ENCODE measurements around the gene MTUS2.
A peak's percentile ranks its signal among the peaks of the same experiment; 100 is the strongest.

MTUS2 gene

DNA sequence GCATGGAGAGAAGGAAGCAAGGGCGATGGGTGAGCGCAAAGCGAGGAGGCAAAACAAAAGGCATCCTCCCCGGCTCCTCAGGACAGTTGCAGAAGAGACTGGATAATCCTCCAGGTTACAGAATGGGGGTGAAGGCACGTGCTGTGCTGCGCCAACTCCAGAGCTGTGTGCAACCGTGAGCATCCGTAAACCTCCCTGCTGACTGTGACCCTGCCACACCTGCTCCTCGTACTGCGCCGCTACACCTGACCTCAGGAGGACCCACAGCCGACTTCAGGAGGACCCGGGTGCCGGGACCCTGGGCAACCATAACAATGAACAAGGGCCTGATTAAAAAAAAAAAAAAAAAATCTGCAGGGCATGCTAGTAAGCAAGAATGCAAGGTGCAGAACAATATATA lies 706.6 kb downstream of the MTUS2 start:
- no peak for DNase-seq (ENCODE audit: low read depth)

DNA sequence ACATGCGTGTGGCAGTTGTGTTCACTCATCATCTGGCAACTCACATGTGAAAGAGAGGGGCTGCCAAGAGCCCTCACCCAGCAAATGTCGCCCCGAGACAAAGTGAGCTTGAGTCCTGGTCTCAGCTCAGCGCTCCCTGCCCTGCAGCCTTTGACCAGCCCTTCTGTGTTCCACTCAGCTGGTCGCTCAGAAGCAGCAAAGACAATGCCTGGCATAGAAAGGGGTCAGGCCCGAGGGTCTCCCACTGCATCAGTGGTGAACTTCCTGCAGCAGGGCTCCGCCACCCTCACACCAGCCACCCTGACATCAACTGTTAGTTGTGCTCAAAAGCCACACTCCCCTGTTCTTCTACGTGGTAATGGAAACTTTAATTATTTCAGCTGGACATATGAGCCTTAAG lies 707.4 kb downstream of the MTUS2 start:
- DNase-seq (ENCODE audit: low read depth): no peak

DNA sequence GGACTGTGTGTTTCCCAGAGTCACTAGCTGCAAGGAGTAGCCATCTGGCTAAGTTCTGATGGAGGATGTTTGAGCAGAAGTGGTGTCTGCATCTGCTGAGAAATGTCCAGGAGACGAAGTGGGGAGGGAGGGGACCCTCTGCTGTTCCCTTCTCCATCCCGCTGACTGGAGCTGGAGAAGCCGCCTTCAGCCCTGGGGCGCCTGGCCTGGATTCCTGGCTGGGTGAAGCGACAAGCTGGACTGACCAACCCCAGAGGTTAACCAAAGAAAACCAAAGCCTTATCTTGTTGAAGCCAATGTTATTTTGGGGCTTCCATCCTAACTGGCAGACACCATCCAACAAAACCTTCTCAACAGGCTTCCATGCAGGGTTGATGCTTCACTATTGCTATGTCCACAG lies 707.8 kb downstream of the MTUS2 start:
- no peak for DNase-seq (ENCODE audit: low read depth)

DNA sequence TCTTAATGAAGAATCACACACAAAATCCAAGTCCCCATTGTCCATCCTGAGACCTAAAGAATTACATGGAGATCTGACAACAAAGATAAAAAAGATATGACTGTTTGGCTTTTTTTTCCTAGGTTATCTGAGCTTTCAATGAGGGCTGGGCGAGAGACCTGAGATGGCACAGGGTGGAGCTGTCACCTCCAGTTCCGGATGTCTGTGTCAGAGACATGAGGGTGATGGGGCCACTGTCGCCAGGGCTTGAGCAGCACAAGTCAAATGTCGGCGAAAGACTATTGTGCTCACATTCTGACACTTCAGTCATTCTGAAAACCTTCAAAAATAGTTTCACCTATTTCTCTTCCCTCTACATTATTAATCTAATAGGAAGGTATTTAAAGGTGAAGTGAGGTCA lies 709.6 kb downstream of the MTUS2 start:
- DNase-seq (ENCODE audit: low read depth): no peak

DNA sequence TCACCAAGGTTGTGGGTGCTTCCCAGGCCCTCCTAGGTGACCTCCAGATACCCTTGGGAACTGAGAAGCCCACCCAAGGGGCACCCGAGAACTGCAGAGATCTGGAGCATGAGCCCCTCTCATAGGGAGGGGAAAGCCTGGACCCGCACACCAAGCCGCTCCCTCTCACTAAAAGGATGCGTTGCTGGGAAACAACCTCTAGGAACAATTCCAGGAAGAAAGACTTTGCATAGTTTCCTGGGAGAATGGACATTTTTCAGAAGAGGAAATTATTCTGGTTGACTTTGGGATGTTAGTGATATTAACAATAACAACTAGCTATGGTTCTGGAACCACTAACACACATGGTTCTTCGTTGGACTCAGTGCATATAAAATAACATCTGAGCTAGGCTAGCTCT lies 710.8 kb downstream of the MTUS2 start:
- DNase-seq (ENCODE audit: low read depth): no peak

DNA sequence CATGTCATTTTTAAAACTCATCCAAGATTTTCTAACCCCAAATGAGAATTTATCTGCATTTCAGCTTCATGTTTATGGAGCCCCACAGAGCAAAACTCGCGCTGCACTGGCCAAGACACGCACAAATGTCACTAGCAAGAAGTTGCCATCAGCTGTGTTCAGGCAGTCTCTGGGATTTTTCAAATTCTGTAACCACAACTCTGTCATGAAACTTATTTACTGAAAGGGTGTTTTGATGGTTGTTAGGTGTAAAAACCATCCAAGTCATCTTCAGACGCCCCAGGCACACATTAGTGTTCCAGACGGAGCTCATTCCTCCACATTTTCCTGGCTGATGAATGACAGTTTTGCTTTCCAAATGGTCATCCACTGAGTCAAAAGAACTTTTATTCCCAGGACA lies 712.0 kb downstream of the MTUS2 start:
- DNase-seq (ENCODE audit: low read depth): no peak

DNA sequence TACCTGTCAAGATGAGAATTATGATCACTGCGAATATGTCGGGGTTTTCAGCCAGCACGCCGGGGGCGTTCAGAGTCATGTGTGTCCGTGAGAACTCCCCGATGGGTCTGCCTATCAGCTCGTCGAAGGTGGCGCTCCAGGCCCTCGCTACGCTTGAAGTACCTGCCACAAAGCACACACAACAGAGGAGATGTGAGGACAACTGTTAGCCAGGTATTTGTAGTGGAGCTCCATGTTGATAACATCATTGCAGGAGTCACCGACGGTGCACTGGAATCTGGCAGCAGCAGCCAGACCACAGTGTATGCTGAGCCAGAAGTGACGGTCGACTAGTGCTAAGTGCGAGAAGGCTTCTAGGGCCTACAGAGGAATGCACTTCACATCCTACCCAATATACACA lies 712.7 kb downstream of the MTUS2 start:
- no peak for DNase-seq (ENCODE audit: low read depth)

DNA sequence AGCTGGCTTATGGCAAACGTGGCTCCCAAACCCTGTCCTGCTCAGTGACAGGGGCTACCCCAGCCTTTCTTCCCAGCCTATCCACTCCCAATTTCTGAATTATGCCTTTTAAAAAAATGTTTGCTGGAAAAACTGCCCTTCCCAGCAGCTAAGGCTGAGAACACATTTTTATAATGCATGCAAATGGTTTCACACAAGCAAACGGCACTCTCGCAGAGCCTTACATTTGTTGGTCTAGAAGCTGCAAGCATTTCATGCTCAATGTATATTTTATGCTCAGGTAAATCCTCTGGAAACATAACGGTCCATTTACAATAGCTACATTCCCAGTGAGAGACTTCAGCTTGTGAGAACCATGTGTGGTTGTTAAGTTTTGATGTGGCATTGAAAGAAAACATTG lies 713.9 kb downstream of the MTUS2 start:
- DNase-seq (ENCODE audit: low read depth): no peak

DNA sequence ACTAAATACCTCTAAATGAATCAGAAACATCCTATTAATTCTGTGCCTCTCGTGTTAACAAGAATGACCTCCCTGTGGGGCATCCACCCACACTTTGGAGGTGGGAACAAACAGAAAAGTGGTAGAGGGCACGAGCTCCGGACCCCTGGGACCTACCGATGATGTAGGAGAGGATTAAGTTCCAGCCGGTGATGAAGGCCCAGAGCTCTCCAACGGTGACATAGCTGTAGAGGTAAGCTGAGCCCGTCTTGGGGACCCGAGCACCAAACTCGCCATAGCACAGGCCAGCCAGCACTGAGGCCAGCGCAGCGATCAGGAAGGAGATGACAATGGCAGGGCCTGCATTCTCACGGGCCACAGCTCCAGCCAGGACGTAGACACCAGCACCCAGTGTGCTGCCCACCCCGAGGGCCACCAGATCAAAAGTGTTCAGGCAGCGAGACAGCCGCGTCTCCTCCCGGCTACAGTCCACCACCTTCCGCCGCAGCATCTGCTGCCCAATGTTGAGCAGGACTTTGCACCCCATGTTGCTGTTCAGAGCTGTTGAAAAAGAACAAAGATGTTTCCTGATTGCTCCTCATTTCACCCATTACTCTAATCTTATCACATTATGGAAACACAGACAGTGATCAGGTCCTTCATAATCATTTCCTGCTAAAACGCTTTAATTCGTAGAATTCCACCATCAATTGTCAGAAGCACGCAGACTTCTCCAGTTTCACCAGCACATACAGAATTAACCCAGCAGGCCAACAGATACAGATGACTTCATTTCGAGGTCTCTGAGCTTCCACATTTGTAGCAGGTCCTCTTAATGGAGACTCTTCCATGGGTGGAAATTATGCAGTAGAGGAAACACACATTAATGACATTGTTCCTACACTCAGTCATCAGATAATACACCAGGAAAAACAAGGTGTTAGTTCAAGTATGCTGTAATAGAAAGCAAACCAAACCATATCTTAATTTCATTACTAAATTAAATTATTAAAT lies 715.8 kb downstream of the MTUS2 start:
- no peak for DNase-seq (ENCODE audit: low read depth)

DNA sequence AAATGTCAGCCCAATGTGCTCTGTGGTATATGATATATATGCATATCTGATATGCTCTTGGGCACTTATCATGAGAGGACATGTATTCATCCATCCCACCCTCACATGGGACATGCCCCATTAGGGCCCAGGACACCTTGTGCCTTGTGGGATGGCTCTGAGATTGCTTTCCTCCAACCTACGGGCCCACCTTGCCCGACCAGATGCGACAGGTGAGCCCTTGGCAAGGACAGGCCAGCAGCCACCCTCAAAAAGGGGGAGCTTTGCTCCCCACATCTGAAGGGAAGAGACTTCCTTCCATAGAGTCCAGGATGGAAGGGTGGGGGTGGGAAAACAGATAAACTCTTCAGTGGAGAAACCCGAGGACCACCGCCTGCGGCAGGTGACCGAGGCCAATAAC lies 716.7 kb downstream of the MTUS2 start:
- DNase-seq (ENCODE audit: low read depth): no peak

DNA sequence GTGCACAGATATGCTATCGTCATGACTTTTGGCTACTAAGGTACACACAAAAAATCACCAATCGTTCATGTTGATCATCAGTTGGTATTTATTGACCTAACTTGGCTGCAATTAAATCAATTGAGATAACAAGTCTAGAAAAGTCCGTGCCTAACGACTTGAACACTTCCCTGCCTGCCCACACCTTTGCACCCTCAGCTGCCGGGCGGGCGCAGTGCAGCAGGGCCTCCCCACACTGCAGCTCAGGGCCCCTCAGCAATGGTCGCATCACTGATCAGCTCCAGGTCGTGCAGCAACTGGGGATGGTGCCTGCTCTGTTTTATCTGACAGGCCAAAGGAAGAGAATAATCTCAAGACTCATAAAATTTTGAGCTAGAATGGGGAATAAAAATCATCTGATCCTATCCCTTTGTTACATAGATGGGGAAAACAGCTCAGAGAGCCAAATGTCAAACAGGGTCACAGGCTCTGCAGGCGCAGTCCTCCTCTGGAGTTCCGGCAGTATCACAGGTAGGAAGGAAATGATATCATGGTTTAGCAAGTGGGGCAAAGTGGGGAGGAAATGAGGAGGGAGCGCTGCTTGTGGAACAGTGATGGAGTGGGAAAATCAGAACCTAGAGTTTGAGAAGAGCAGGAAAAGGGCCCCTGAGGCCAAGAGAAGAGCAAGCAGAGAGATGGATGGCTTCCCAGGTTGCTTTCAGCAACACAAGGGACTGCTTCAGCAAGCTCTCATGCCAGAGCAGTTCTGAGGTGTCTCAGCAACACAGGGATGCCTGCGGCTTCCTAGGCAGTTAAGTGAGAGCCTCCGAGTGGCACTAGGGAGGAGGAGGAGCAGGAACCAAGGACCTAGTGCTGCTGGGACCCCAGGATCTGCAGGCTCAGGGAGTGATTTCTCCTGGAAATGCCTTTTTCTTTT lies 717.9 kb downstream of the MTUS2 start:
- DNase-seq (ENCODE audit: low read depth): no peak

DNA sequence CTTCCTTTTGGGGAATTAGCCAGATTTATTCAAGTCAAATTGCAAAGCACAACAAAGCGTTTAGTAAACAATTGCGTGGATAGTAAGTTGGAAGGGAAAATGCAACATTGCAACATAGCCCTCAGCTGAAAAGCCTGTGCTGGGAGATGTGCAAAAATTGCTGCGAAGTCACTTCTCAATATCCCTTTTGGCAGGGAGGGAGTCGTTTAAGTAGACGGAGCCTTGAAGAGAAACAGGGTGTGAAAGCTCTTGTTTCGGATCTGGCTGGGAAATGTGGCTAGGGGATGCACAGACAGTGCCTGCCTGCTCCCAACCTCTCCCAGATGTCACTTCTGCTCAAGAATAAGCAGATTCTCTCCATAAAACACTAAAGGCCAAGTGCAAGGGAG lies 718.5 kb downstream of the MTUS2 start:
- DNase-seq (ENCODE audit: low read depth): no peak

DNA sequence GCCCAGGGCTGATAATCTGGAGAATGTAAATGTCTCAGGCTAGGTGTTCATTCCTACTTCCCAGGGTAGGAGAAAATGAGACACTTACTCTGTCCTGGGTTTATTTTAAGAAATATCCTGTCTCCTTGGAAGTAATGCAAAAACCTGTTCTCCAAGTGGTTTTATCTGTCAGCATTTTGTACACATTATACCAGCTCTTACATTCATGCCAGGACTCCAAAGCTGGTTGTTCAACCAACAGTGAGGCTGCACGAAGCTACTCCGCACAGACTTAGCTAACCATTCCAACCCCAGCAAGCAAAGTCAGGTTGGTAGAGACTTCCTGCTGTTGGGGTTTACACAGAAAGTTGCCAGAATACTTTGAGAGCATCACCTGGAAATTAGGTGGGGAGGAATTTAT lies 719.7 kb downstream of the MTUS2 start:
- DNase-seq (ENCODE audit: low read depth): no peak

DNA sequence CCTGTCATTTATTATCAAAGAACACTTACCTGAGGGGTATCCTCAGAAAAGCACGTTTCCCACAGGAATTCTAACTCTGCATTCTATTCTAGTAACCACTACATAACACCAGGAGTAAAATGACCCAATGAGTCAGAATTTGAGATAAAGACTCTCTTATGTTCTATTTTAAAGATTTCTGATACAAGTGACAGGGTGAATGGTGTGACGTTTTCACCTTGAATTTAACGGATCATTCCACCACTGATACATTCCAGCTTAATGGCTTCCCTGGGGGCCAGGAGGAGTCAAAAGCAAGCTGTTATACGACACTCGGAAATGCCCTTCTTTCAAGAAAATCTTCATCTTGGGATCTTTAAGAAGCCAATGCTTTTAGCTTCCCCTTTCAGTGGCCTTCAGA lies 720.2 kb downstream of the MTUS2 start:
- no peak for DNase-seq (ENCODE audit: low read depth)

DNA sequence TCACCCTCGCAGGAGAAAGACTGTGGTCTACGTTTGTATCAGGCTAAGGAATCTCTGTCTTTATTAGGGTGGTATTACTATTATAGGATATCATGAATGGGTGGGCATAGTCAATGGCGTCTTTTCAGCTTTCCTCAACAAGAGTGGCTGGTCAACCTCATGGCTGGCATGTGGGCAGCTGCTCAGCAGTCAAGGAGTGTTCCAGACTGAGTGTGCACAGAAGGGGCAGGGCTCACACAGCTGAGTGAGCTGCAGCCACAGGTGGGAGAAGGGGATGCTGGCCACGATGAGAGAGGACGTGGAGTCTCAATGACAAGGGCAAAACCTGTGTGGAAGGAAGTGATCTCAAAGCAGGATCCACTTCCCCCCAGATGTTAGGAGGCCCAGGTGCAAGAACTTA lies 720.7 kb downstream of the MTUS2 start:
- no peak for DNase-seq (ENCODE audit: low read depth)

DNA sequence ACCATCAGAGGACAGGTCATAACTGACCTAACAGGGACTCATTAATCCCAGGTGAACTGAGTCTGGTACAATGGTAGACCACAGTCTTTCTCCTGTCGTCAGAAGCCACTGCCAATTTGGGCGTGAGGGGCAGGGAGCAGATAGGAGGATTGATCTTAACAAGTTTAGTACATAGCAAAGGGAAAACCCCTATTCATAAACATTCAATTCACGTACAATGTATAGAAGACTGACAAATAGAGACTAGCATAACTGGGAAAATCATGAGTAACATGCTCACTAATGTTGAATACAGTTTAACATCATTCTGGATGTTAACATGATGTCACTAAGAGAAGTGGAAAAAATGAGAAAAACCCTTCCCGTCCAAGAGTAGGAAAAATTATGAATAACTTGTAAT lies 721.3 kb downstream of the MTUS2 start:
- DNase-seq (ENCODE audit: low read depth): no peak

DNA sequence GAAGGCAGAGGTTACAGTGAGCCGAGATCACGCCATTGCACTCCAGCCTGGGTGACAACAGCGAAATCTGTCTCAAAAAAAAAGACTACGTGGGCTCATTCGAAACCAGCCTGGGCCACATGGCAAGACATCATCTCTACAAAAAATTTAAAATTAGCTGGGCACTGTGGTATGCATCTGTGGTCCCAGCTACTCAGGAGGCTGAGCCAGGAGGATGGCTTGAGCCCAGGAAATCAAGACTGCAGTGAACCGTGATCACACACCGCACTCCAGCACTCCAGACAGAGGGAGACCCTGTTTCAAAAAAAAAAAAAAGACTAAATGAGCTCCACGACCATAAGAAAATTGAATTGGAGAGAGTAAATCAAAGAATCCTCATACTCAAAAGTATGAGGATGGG lies 722.2 kb downstream of the MTUS2 start:
- DNase-seq (ENCODE audit: low read depth): no peak

DNA sequence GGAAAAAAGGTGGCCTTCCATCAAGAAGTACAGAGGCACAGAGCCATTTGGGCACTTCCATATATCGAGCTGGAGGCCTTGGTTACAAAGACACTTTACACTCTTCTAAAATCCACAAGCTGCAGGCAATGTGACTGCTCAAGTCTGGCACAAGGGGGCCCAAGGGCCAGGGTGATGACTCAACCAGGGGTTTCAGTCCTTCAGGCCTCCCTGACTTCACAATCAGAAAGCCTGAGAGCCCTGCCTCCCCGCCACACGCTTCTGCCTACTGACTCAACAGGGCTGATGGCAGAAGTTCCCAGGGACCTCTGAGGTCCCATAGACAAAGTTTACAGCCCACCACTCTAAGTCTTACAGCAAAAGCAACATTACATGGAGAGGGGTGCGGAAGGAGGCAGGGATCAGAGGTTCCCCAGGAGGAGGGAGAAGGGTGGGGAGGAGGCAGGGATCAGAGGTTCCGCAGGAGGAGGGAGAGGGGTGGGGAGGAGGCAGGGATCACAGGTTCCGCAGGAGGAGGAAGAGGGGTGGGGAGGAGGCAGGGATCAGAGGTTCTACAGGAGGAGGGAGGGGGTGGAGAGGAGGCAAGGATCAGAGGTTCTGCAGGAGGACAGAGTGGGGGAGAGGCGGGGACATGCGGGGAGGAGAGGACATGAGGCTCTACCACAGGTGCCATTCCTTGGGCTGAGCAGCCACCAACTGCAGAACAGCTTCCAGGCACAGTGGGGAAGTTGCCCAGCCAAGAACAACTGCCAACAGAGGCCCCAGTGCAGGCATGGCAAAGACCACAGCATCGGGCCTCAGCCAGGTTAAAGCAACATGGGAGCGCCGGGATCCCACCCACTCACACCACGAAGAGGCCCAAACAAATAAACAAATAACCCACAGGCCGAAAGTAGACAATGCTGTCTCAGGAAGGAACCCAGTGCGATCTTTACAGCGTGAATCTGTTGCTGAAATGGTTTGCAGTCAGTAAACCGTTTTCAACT lies 723.4 kb downstream of the MTUS2 start:
- peak; percentile 8 for DNase-seq (ENCODE audit: low read depth)

DNA sequence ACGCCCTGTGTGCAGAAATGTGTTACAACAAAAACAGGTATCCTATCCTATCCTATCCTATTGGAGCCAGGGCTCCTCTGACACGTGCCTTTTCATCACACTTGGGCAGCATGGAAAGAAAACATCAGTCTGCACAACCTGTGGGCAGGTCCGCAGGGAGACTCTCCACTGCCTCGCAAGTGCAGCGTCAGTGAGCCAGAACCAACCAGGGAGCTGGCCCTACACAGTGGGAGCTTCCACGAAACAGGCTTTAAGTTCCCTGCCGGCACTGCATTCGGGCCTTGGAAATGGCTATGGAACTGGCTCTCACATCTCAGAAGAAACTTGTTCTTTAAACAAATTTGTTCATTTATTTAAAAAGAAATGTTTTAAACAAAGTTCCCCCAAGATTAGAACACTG lies 725.8 kb downstream of the MTUS2 start:
- no peak for DNase-seq (ENCODE audit: low read depth)

DNA sequence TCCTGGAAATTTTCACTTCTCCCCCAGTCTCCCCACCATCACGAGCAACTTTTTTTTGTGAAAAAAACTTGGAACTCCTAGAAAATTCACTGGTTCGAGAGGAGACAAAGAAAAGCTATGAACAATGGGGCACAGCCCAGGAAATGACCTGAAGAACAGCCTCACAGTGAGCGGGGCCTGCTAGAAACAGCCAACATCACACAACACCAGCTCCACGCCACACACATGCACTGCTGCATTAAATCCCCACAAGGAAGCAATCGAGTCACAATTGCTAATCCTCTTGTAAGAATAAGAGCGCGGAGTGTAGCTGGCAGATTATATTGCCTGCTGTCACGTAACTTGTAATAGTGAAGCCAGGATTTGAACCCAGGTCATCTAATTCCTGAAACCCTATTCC lies 726.5 kb downstream of the MTUS2 start:
- no peak for DNase-seq (ENCODE audit: low read depth)

DNA sequence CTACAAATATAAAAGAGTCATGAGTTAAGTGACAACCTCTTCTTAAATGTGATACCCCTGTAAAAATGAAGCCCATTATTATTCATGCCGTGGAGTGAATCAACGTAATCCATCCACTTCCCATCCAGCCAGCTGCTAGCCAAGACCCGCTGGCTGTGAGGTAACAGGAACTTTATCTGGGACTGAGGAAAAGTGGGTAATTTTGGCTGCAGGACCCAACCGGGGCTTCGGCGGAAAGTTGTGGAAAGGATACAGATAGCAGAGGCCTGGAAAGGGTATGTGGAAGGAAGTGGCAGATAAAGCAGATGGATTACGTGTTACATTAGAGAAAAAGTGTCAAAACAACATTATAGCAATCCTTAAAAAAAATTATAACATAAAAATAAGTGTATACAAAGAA lies 727.0 kb downstream of the MTUS2 start:
- DNase-seq (ENCODE audit: low read depth): no peak

DNA sequence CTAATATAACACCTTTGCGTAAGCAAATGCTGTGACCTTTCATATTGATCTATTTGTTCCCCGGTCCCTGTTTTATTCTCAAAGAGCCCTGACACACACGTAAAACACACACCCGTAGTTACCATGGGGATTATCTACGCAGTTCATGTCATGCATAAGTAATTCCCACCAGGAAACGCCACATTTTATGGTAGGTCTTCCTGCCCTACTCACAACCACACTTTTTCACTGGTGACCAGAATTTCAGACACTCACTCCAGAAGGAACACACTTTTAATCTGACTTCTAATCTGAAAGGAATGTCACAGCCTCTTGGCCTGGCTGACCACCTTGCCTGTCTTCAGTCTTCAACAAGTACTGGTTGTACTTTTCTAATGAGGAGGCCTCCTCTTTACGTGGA lies 728.6 kb downstream of the MTUS2 start:
- no peak for DNase-seq (ENCODE audit: low read depth)

Measured in activated T-helper 9 cell treated with anti-CD3 and anti-CD28 coated beads, Interleukin-2, amount 50 U/mL, for 16 hours (primary cell).